Measurements from ENCODE around the gene PRPF40B.

Gene PRPF40B

GRCh38 chr12:49692851-49693250, 69.5 kb downstream of the PRPF40B start:
- H3K4me3 ChIP-seq (ENCODE audit: insufficient read depth, low read length, poor library complexity, severe bottlenecking), result no peak overlapping the region
- peaks cover under 1% of the 10 kb centered on the region; the same call in 1 of the 2 replicates for H3F3A ChIP-seq (ENCODE audit: insufficient read depth)
- H3K9me2 ChIP-seq (replicated peaks; ENCODE audit: insufficient read depth, low read length), result no peaks in the 10 kb centered on the region
- no peak overlapping the region for H3K4me2 ChIP-seq (ENCODE audit: low read depth, low read length, poor library complexity, severe bottlenecking)
- H2AFZ ChIP-seq (ENCODE audit: low read depth, low read length, severe bottlenecking), result no peak overlapping the region
- H4K20me1 ChIP-seq (ENCODE audit: low read depth, low read length), result peaks cover 11% of the 10 kb centered on the region
- no peaks in the 10 kb centered on the region for H3K27me3 ChIP-seq (ENCODE audit: low read length)
- H3K36me3 ChIP-seq (ENCODE audit: low read length), result no peaks in the 10 kb centered on the region
- TF ChIP-seq EZH2phosphoT487 (conservative IDR thresholded peaks at IDR 0.05; ENCODE audit: low read length), result no peak
- no peak for TF ChIP-seq CTCF (IDR thresholded peaks at IDR 0.05; ENCODE audit: insufficient read depth, low read length, poor library complexity, severe bottlenecking)
- no peak overlapping the region for H3K27ac ChIP-seq (ENCODE audit: low read depth, low read length)
- no peaks in the 10 kb centered on the region for H3K9me3 ChIP-seq (ENCODE audit: insufficient read depth, low read length)
- peaks cover 13% of the 10 kb centered on the region for H3K79me2 ChIP-seq (ENCODE audit: insufficient read depth, low read length)
- H3K9ac ChIP-seq (ENCODE audit: low read length), result no peak overlapping the region

- H4K20me1 ChIP-seq (ENCODE audit: low read depth, low read length), result peaks cover 11% of the 10 kb centered on the region
- no peak overlapping the region for H3K4me2 ChIP-seq (ENCODE audit: low read depth, low read length, poor library complexity, severe bottlenecking)
- no peaks in the 10 kb centered on the region for H3K9me3 ChIP-seq (ENCODE audit: insufficient read depth, low read length)
- no peak overlapping the region for H3K4me3 ChIP-seq (ENCODE audit: insufficient read depth, low read length, poor library complexity, severe bottlenecking)
- TF ChIP-seq EZH2phosphoT487 (conservative IDR thresholded peaks at IDR 0.05; ENCODE audit: low read length) (no peak), CTCF (IDR thresholded peaks at IDR 0.05; ENCODE audit: insufficient read depth, low read length, poor library complexity, severe bottlenecking) (no peak)
- no peak overlapping the region for H3K27ac ChIP-seq (ENCODE audit: low read depth, low read length)
- no peaks in the 10 kb centered on the region for H3K27me3 ChIP-seq (ENCODE audit: low read length)
- no peak overlapping the region for H3K9ac ChIP-seq (ENCODE audit: low read length)
- H3K9me2 ChIP-seq (replicated peaks; ENCODE audit: insufficient read depth, low read length), result no peaks in the 10 kb centered on the region
- H3K79me2 ChIP-seq (ENCODE audit: insufficient read depth, low read length), result peaks cover 21% of the 10 kb centered on the region
- H3F3A ChIP-seq (ENCODE audit: insufficient read depth), result peaks cover 12% of the 10 kb centered on the region; the same call in 1 of the 2 replicates
- no peak overlapping the region for H2AFZ ChIP-seq (ENCODE audit: low read depth, low read length, severe bottlenecking)
- H3K36me3 ChIP-seq (ENCODE audit: low read length), result no peaks in the 10 kb centered on the region
These were observed 70.6 kb downstream of the PRPF40B start for GRCh38 chr12:49693931-49694444.
